ENCODE data around the gene STOM.

The STOM gene

DNA sequence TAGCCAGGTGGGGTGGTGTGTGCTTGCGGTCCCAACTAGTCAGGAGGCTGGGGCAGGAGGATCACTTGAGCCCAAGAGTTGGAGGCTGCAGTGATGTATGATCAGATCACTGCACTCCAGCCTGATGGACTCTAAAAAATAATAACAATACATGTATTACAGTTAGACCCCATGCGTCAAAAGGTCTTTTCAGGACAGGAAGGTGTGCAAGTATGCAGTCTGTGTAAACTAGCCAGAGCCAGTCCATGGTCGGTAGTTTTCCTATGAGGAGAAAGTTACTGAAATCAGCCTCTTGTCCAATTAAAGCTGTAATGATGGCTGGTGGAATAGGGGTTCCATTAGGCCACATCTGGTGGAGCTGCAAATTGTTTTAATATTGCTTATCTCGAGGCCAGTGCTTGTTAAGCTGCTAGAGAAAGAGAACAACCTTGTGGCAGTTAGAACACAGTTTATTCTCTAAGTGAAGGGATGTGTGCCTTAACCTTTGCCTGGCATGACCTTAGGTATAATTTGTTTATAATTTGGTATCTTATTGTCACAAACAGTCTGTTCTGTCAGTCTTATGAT, 1.5 kb upstream of the STOM start:
- Histone ChIP-seq H3K36me3 (ENCODE audit: insufficient read depth, low read length) (no peaks in the 10 kb centered on the region), H3K9me2 (ENCODE audit: low read depth, low read length) (no peaks in the 10 kb centered on the region), H3K4me3 (ENCODE audit: low read depth, low read length, poor library complexity, severe bottlenecking) (peak overlapping the region; percentile 72), H3K79me2 (ENCODE audit: insufficient read depth, low read length) (no peaks in the 10 kb centered on the region), H3F3A (ENCODE audit: insufficient read depth, low read length) (no peaks in the 10 kb centered on the region), H3K4me2 (ENCODE audit: low read length) (peak overlapping the region; percentile 5; the same call in 1 of the 2 replicates), H3K27me3 (ENCODE audit: insufficient read depth, low read length) (no peaks in the 10 kb centered on the region), H3K27ac (ENCODE audit: low read depth, low read length, poor library complexity, severe bottlenecking) (no peak overlapping the region), H3K9me3 (ENCODE audit: low read length) (no peaks in the 10 kb centered on the region), H2AFZ (ENCODE audit: low read length) (no peak overlapping the region), H3K9ac (ENCODE audit: low read length) (no peak overlapping the region), H3K4me1 (ENCODE audit: insufficient read depth, low read length, severe bottlenecking) (peaks cover 41% of the 10 kb centered on the region), H4K20me1 (ENCODE audit: insufficient read depth, low read length) (no peaks in the 10 kb centered on the region)
- TF ChIP-seq EZH2 (IDR thresholded peaks at IDR 0.05; ENCODE audit: borderline replicate concordance, low read length): no peak
- TF ChIP-seq, protein P1, sequence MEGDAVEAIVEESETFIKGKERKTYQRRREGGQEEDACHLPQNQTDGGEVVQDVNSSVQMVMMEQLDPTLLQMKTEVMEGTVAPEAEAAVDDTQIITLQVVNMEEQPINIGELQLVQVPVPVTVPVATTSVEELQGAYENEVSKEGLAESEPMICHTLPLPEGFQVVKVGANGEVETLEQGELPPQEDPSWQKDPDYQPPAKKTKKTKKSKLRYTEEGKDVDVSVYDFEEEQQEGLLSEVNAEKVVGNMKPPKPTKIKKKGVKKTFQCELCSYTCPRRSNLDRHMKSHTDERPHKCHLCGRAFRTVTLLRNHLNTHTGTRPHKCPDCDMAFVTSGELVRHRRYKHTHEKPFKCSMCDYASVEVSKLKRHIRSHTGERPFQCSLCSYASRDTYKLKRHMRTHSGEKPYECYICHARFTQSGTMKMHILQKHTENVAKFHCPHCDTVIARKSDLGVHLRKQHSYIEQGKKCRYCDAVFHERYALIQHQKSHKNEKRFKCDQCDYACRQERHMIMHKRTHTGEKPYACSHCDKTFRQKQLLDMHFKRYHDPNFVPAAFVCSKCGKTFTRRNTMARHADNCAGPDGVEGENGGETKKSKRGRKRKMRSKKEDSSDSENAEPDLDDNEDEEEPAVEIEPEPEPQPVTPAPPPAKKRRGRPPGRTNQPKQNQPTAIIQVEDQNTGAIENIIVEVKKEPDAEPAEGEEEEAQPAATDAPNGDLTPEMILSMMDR (IDR thresholded peaks at IDR 0.05; ENCODE audit: low read length): no peak

DNA sequence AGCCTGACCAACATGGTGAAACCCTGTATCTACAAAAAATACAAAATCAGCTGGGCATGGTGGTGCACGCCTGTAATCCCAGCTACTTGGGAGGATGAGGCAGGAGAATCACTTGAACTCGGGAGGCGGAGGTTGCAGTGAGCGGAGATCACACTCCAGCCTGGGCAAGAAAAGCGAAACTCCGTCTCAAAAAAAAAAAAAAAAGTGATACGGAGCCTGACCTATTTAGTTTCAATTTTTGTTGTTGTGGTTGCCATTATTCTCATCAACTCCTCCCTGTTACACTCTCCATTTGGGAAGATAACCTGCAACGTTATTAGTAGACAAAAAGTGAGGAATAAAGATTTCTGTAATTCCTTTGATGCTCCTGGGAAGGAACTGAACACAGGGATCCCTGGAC, 1.3 kb downstream of the STOM start:
- H3K79me2 ChIP-seq (ENCODE audit: insufficient read depth, low read length): no peaks in the 10 kb centered on the region
- peak overlapping the region; percentile 63 for H3K4me2 ChIP-seq (ENCODE audit: low read length)
- peaks cover 41% of the 10 kb centered on the region for H3K4me1 ChIP-seq (ENCODE audit: insufficient read depth, low read length, severe bottlenecking)
- peak overlapping the region; percentile 72 for H3K4me3 ChIP-seq (ENCODE audit: low read depth, low read length, poor library complexity, severe bottlenecking)
- no peak overlapping the region for H2AFZ ChIP-seq (ENCODE audit: low read length)
- peak overlapping the region; percentile 57 for H3K9ac ChIP-seq (ENCODE audit: low read length)
- TF ChIP-seq, protein P1 (IDR thresholded peaks at IDR 0.05; ENCODE audit: low read length): no peak
- TF ChIP-seq EZH2 (IDR thresholded peaks at IDR 0.05; ENCODE audit: borderline replicate concordance, low read length): no peak
- H3K36me3 ChIP-seq (ENCODE audit: insufficient read depth, low read length): no peaks in the 10 kb centered on the region
- H3K27ac ChIP-seq (ENCODE audit: low read depth, low read length, poor library complexity, severe bottlenecking): no peak overlapping the region
- no peaks in the 10 kb centered on the region for H4K20me1 ChIP-seq (ENCODE audit: insufficient read depth, low read length)
- no peaks in the 10 kb centered on the region for H3K9me2 ChIP-seq (ENCODE audit: low read depth, low read length)
- no peaks in the 10 kb centered on the region for H3F3A ChIP-seq (ENCODE audit: insufficient read depth, low read length)
- no peaks in the 10 kb centered on the region for H3K27me3 ChIP-seq (ENCODE audit: insufficient read depth, low read length)
- no peaks in the 10 kb centered on the region for H3K9me3 ChIP-seq (ENCODE audit: low read length)

DNA sequence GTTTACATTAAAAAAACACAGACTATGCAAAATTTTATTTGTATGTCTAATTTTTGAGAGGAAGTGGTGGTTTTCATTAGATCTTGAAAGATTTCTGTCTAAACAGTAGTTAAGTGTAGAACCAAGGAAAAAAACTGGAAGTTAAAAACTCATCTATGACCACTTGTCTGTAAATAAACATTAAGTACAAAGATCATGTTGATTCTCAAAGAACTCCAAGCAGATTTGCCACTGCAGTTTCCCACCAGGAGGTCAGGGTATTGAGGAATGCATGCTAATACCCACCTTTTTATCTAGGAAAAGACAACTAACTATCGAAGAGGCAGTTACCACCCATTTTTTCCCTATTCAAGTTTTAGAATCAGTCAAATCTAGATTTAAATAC, 1.9 kb downstream of the STOM start:
- no peaks in the 10 kb centered on the region for H3F3A ChIP-seq (ENCODE audit: insufficient read depth, low read length)
- no peaks in the 10 kb centered on the region for H4K20me1 ChIP-seq (ENCODE audit: insufficient read depth, low read length)
- no peaks in the 10 kb centered on the region for H3K36me3 ChIP-seq (ENCODE audit: insufficient read depth, low read length)
- no peak overlapping the region for H2AFZ ChIP-seq (ENCODE audit: low read length)
- no peaks in the 10 kb centered on the region for H3K27me3 ChIP-seq (ENCODE audit: insufficient read depth, low read length)
- no peaks in the 10 kb centered on the region for H3K9me2 ChIP-seq (ENCODE audit: low read depth, low read length)
- H3K79me2 ChIP-seq (ENCODE audit: insufficient read depth, low read length): no peaks in the 10 kb centered on the region
- TF ChIP-seq, protein P1 (IDR thresholded peaks at IDR 0.05; ENCODE audit: low read length): no peak
- no peak for TF ChIP-seq EZH2 (IDR thresholded peaks at IDR 0.05; ENCODE audit: borderline replicate concordance, low read length)
- peaks cover 41% of the 10 kb centered on the region for H3K4me1 ChIP-seq (ENCODE audit: insufficient read depth, low read length, severe bottlenecking)
- H3K27ac ChIP-seq (ENCODE audit: low read depth, low read length, poor library complexity, severe bottlenecking): no peak overlapping the region
- H3K9ac ChIP-seq (ENCODE audit: low read length): no peak overlapping the region
- H3K4me3 ChIP-seq (ENCODE audit: low read depth, low read length, poor library complexity, severe bottlenecking): no peak overlapping the region
- H3K4me2 ChIP-seq (ENCODE audit: low read length): no peak overlapping the region; the same call in 1 of the 2 replicates
- no peaks in the 10 kb centered on the region for H3K9me3 ChIP-seq (ENCODE audit: low read length)
